ENCODE measurements around the gene RADIL. TPM values are rescaled to one million over a fixed set of nuclear protein-coding genes. Genes with fewer than 3 reads are reported as not detected.
"Not testable (repeated sequence)": the region's sequence is repeated elsewhere in the genome, so short reads cannot be mapped to it uniquely, and the experiment has no call there.

The RADIL gene
- total and polyA plus RNA-seq, 2 donors = 4.9 to 8.0 TPM

- Histone ChIP-seq H3K4me3 (ENCODE audit: low read depth, low read length) (no peak overlapping the region), H3K27ac (ENCODE audit: low read depth) (no peak overlapping the region), H3K4me1 (ENCODE audit: insufficient read depth) (no peaks in the 10 kb centered on the region), H3K36me3 (ENCODE audit: insufficient read depth) (no peaks in the 10 kb centered on the region)
- no peak for DNase-seq (ENCODE audit: extremely low spot score)
- 69% methylated on average over 39 of the region's 39 CpGs for WGBS
Measured at GRCh38 chr7:4799508-4800268, 83.8 kb downstream of the RADIL start.

- Histone ChIP-seq H3K36me3 (ENCODE audit: insufficient read depth) (no peaks in the 10 kb centered on the region), H3K4me3 (ENCODE audit: low read depth, low read length) (no peak overlapping the region), H3K4me1 (ENCODE audit: insufficient read depth) (no peaks in the 10 kb centered on the region), H3K27ac (ENCODE audit: low read depth) (no peak overlapping the region)
- 83% methylated on average over 15 of the region's 15 CpGs for WGBS
- no peak for DNase-seq (ENCODE audit: extremely low spot score)
Measured at GRCh38 chr7:4798706-4799235, 84.7 kb downstream of the RADIL start.

- DNase-seq (ENCODE audit: extremely low spot score) = no peak
- no peaks in the 10 kb centered on the region for H3K4me1 ChIP-seq (ENCODE audit: insufficient read depth)
- H3K27ac ChIP-seq (ENCODE audit: low read depth) = no peak overlapping the region
- H3K4me3 ChIP-seq (ENCODE audit: low read depth, low read length) = no peak overlapping the region
- no peaks in the 10 kb centered on the region for H3K36me3 ChIP-seq (ENCODE audit: insufficient read depth)
- WGBS = 40% methylated on average over 37 of the region's 37 CpGs
Measured at GRCh38 chr7:4797858-4798705, 85.4 kb downstream of the RADIL start.

GRCh38 chr7:4796453-4796852, 87.1 kb downstream of the RADIL start:
- Histone ChIP-seq H3K4me1 (ENCODE audit: insufficient read depth) (no peaks in the 10 kb centered on the region), H3K36me3 (ENCODE audit: insufficient read depth) (no peaks in the 10 kb centered on the region), H3K27ac (ENCODE audit: low read depth) (no peak overlapping the region), H3K4me3 (ENCODE audit: low read depth, low read length) (no peak overlapping the region)
- DNase-seq (ENCODE audit: extremely low spot score) = no peak
- 90% methylated on average over 9 of the region's 9 CpGs for WGBS

GRCh38 chr7:4794591-4795350, 88.7 kb downstream of the RADIL start:
- no peak for DNase-seq (ENCODE audit: extremely low spot score)
- 88% methylated on average over 24 of the region's 24 CpGs for WGBS

GRCh38 chr7:4794171-4794570, 89.3 kb downstream of the RADIL start:
- 75% methylated on average over 14 of the region's 14 CpGs for WGBS
- not testable (repeated sequence) for H3K4me1 ChIP-seq (ENCODE audit: insufficient read depth); H3K27ac ChIP-seq (ENCODE audit: low read depth); H3K36me3 ChIP-seq (ENCODE audit: insufficient read depth); H3K4me3 ChIP-seq (ENCODE audit: low read depth, low read length); DNase-seq (ENCODE audit: extremely low spot score)

More at GRCh38 chr7:4794591-4795350, 88.7 kb downstream of the RADIL start:
- Histone ChIP-seq H3K4me3 (ENCODE audit: low read depth, low read length) (no peak overlapping the region), H3K27ac (ENCODE audit: low read depth) (no peak overlapping the region), H3K36me3 (ENCODE audit: insufficient read depth) (peaks cover 4% of the 10 kb centered on the region), H3K4me1 (ENCODE audit: insufficient read depth) (no peaks in the 10 kb centered on the region)

GRCh38 chr7:4793385-4793993, 90.0 kb downstream of the RADIL start:
- H3K36me3 ChIP-seq (ENCODE audit: insufficient read depth); H3K4me1 ChIP-seq (ENCODE audit: insufficient read depth); H3K27ac ChIP-seq (ENCODE audit: low read depth); DNase-seq (ENCODE audit: extremely low spot score); H3K4me3 ChIP-seq (ENCODE audit: low read depth, low read length): not testable (repeated sequence)
- WGBS = 95% methylated on average over 30 of the region's 30 CpGs

- DNase-seq (ENCODE audit: extremely low spot score) = no peak
- no peak overlapping the region for H3K27ac ChIP-seq (ENCODE audit: low read depth)
- H3K4me1 ChIP-seq (ENCODE audit: insufficient read depth) = no peaks in the 10 kb centered on the region
- WGBS = 31% methylated on average over 47 of the region's 47 CpGs
- peak overlapping the region; percentile 20 for H3K4me3 ChIP-seq (ENCODE audit: low read depth, low read length)
- H3K36me3 ChIP-seq (ENCODE audit: insufficient read depth) = peaks cover 8% of the 10 kb centered on the region
Measured at GRCh38 chr7:4792537-4793126, 90.9 kb downstream of the RADIL start.

GRCh38 chr7:4791738-4792536, 91.6 kb downstream of the RADIL start:
- Histone ChIP-seq H3K27ac (ENCODE audit: low read depth) (no peak overlapping the region), H3K36me3 (ENCODE audit: insufficient read depth) (peaks cover 8% of the 10 kb centered on the region), H3K4me3 (ENCODE audit: low read depth, low read length) (peak overlapping the region; percentile 20), H3K4me1 (ENCODE audit: insufficient read depth) (no peaks in the 10 kb centered on the region)
- no peak for DNase-seq (ENCODE audit: extremely low spot score)
- WGBS = 50% methylated on average over 50 of the region's 50 CpGs

GRCh38 chr7:4791101-4791737, 92.3 kb downstream of the RADIL start:
- Histone ChIP-seq H3K27ac (ENCODE audit: low read depth) (no peak overlapping the region), H3K4me3 (ENCODE audit: low read depth, low read length) (no peak overlapping the region), H3K36me3 (ENCODE audit: insufficient read depth) (peaks cover 8% of the 10 kb centered on the region), H3K4me1 (ENCODE audit: insufficient read depth) (no peaks in the 10 kb centered on the region)
- WGBS = 91% methylated on average over 25 of the region's 25 CpGs
- DNase-seq (ENCODE audit: extremely low spot score) = no peak

- no peaks in the 10 kb centered on the region for H3K4me1 ChIP-seq (ENCODE audit: insufficient read depth)
- 95% methylated on average over 24 of the region's 24 CpGs for WGBS
- no peak overlapping the region for H3K4me3 ChIP-seq (ENCODE audit: low read depth, low read length)
- H3K36me3 ChIP-seq (ENCODE audit: insufficient read depth) = peaks cover 8% of the 10 kb centered on the region
- DNase-seq (ENCODE audit: extremely low spot score) = no peak
- no peak overlapping the region for H3K27ac ChIP-seq (ENCODE audit: low read depth)
Measured at GRCh38 chr7:4790516-4790991, 93.0 kb downstream of the RADIL start.

GRCh38 chr7:4790078-4790465, 93.4 kb downstream of the RADIL start:
- H3K4me1 ChIP-seq (ENCODE audit: insufficient read depth) = no peaks in the 10 kb centered on the region
- 80% methylated on average over 9 of the region's 9 CpGs for WGBS

More at GRCh38 chr7:4790078-4790465, 93.4 kb downstream of the RADIL start:
- H3K36me3 ChIP-seq (ENCODE audit: insufficient read depth) = peaks cover 10% of the 10 kb centered on the region
- DNase-seq (ENCODE audit: extremely low spot score) = no peak
- no peak overlapping the region for H3K27ac ChIP-seq (ENCODE audit: low read depth)
- H3K4me3 ChIP-seq (ENCODE audit: low read depth, low read length) = no peak overlapping the region

All from urinary bladder (tissue), 4 donors.